MM.1S (cell line): ENCODE data around the gene PSMA5.

Experiments used
- CTCF ChIP-seq: fragments of 300-600 bp; sonication (generic); IDR thresholded peaks from 2 replicates; pipeline ENCODE4 v1.5.1; 2016; ENCODE audit warnings: antibody characterized with exemption, low read length, mixed read lengths
- EZH2 ChIP-seq: fragments of 300-600 bp; sonication (generic); optimal IDR thresholded peaks from 2 replicates; pipeline ENCODE3; 2017; ENCODE audit warnings: low read depth, mild to moderate bottlenecking, antibody characterized with exemption, low read length, mixed read lengths
- EZH2phosphoT487 ChIP-seq: fragments of 300-600 bp; sonication (generic); IDR thresholded peaks from 2 replicates; pipeline ENCODE4 v1.6.1; 2018; ENCODE audit warnings: antibody characterized with exemption, low read length

GRCh38 chr1:109395602-109396512, 30.4 kb downstream of the PSMA5 start:
- TF ChIP-seq CTCF, result no peak
- TF ChIP-seq EZH2phosphoT487, result no peak
- TF ChIP-seq EZH2, result no peak
